Kidney (tissue), 14 donors: ENCODE measurements around the gene SLC25A40. TPM values are rescaled to one million over a fixed set of nuclear protein-coding genes. Genes with fewer than 3 reads are reported as not detected.
"Not testable (repeated sequence)": the region's sequence is repeated elsewhere in the genome, so short reads cannot be mapped to it uniquely, and the experiment has no call there.

Experiments
- DNase-seq, 5 donors: peaks; one replicate each; pipeline ENCODE4 v3.0.0-alpha.2; 2013 to 2020
- FAIRE-seq: peaks from 2 replicates; lab custom pipeline; 2012; peaks lifted over from hg19 to GRCh38; lab: Jason Lieb, UNC
- H3K27ac ChIP-seq, 2 donors: one replicate each; pipeline ENCODE4 v1.7.0; 2013; ENCODE audit warnings: low read depth in 2 of 2, low read length in 2 of 2, inconsistent platforms in 1 of 2
- H3K27me3 ChIP-seq: one replicate; pipeline ENCODE4 v1.7.1; 2013; ENCODE audit warnings: low read length, inconsistent platforms; ENCODE audit not compliant: control insufficient read depth, insufficient read depth
- H3K36me3 ChIP-seq, 3 donors: one replicate each; pipeline versions ENCODE4 v1.7.0 to v1.7.1; 2013; ENCODE audit warnings: low read length in 3 of 3, control low read depth in 1 of 3, inconsistent platforms in 1 of 3; ENCODE audit not compliant: insufficient read depth in 3 of 3, control insufficient read depth in 2 of 3
- H3K4me1 ChIP-seq, 3 donors: one replicate each; pipeline versions ENCODE4 v1.7.0 to v1.7.1; 2013; ENCODE audit warnings: low read length in 3 of 3, inconsistent platforms in 1 of 3, low read depth in 1 of 3; ENCODE audit not compliant: control insufficient read depth in 2 of 3, insufficient read depth in 2 of 3
- H3K4me3 ChIP-seq, 3 donors: one replicate each; pipeline versions ENCODE4 v1.7.0 to v1.8.1; 2013; ENCODE audit warnings: low read length in 3 of 3, control low read depth in 1 of 3, inconsistent platforms in 1 of 3
- H3K9ac ChIP-seq, 3 donors: one replicate each; pipeline versions ENCODE4 v1.7.0 to v1.7.1; 2013; ENCODE audit warnings: low read length in 3 of 3, control low read depth in 1 of 3, inconsistent platforms in 1 of 3
- H3K9me3 ChIP-seq, 3 donors: one replicate each; pipeline versions ENCODE4 v1.7.0 to v1.7.1; 2013; ENCODE audit warnings: low read length in 3 of 3, control low read depth in 1 of 3, inconsistent platforms in 1 of 3; ENCODE audit not compliant: control insufficient read depth in 2 of 3, insufficient read depth in 1 of 3
- CTCF ChIP-seq: IDR thresholded peaks from 3 replicates; pipeline ENCODE4 v1.5.1; 2012; ENCODE audit warnings: mild to moderate bottlenecking, moderate library complexity, borderline replicate concordance; ENCODE audit not compliant: insufficient read depth; ENCODE audit errors: extremely low read depth
- intact Hi-C: fragments of 100-400 bp; cut with DNase I; formaldehyde crosslinking; loops from one replicate; pipeline ENCODE4 v1.11.1; 2022
- polyA plus RNA-seq: library from polyadenylated mRNA; stranded (reverse); fragments of 350-450 nt; fragmentation: Illumina TruSeq; extraction: RNeasy Lipid Tissue Mini Kit (QIAGEN cat#74804); gene quantifications from one replicate; pipeline ENCODE4 v1.2.3, GENCODE V29; 2014; ENCODE audit warnings: low read depth, low replicate concordance; ENCODE audit not compliant: insufficient read depth
- total RNA-seq: library from RNA; stranded (reverse); fragmentation: NEBNext Ultra II Directional; extraction: Animal tissue kit (Norgen Biotek cat#: 25700); gene quantifications from one replicate; pipeline ENCODE4 v1.2.1, GENCODE V29; 2021
- donor health status: control.
- donor health status: control.
- donor health status: control.
- donor health status: control.
- donor health status: control.
- donor health status: DM: yes; HTN: yes; CAD: no.
- donor health status: Normal renal cell carcinoma (clear cell type).

Gene SLC25A40
- total and polyA plus RNA-seq, 2 donors from 2014 or later, result 11.2 to 25.4 TPM

- DNase-seq, result peak; percentile 73 to 87 (median 83)
- FAIRE-seq, result no peak
- intact Hi-C loops, result no loop called here
Measured at GRCh38 chr7:87876869-87877234, 692 bp upstream of the SLC25A40 start.

GRCh38 chr7:87875151-87876039 lies 765 bp downstream of the SLC25A40 start:
- Histone ChIP-seq H3K9ac (peak overlapping the region; percentile 40 to 75 (median 63)), H3K9me3 (no peaks in the 10 kb centered on the region), H3K27me3 (no peaks in the 10 kb centered on the region), H3K4me1 (peaks cover 0 to 5% (median 3%) of the 10 kb centered on the region in 3 donors), H3K36me3 (peaks cover 0 to 2% (median 0%) of the 10 kb centered on the region in 3 donors), H3K27ac (peak overlapping the region; percentile 87 to 94), H3K4me3 (peak overlapping the region; percentile 63 to 76 (median 64))
- no peak for FAIRE-seq
- DNase-seq, result peak in 3 of 5 donors; percentile 14 to 83 (median 56)
- intact Hi-C loops, result no loop called here
- TF ChIP-seq CTCF, result no peak

More at GRCh38 chr7:87876869-87877234, 692 bp upstream of the SLC25A40 start:
- Histone ChIP-seq H3K36me3 (no peaks in the 10 kb centered on the region), H3K27ac (peak overlapping the region; percentile 87 to 94), H3K9me3 (no peaks in the 10 kb centered on the region), H3K9ac (peak overlapping the region; percentile 63 to 87 (median 66)), H3K4me1 (peaks cover 0 to 5% (median 3%) of the 10 kb centered on the region in 3 donors), H3K4me3 (peak overlapping the region; percentile 76 to 93 (median 80)), H3K27me3 (no peaks in the 10 kb centered on the region)
- TF ChIP-seq CTCF, result no peak

GRCh38 chr7:87874066-87874465 lies 2.1 kb downstream of the SLC25A40 start:
- H3K27me3 ChIP-seq, result no peaks in the 10 kb centered on the region
- no peak overlapping the region for H3K9ac ChIP-seq
- TF ChIP-seq CTCF, result no peak
- DNase-seq (no peak), FAIRE-seq (no peak)
- H3K4me1 ChIP-seq, result peaks cover 0 to 5% (median 3%) of the 10 kb centered on the region in 3 donors
- H3K9me3 ChIP-seq, result no peaks in the 10 kb centered on the region
- intact Hi-C loops, result no loop called here
- H3K27ac ChIP-seq, result peak overlapping the region in 1 of 2 donors; percentile 21
- H3K36me3 ChIP-seq, result peaks cover 0 to 2% (median 0%) of the 10 kb centered on the region in 3 donors
- H3K4me3 ChIP-seq, result peak overlapping the region in 1 of 3 donors; percentile 15

GRCh38 chr7:87873328-87873727 lies 2.8 kb downstream of the SLC25A40 start:
- H3K27ac ChIP-seq, H3K9ac ChIP-seq, FAIRE-seq: not testable (repeated sequence)

More at GRCh38 chr7:87873328-87873727, 2.8 kb downstream of the SLC25A40 start:
- DNase-seq, intact Hi-C loops, H3K27me3 ChIP-seq, H3K4me3 ChIP-seq, H3K36me3 ChIP-seq, H3K4me1 ChIP-seq, H3K9me3 ChIP-seq: not testable (repeated sequence)
